ENCODE data around the gene SPATA21.

SPATA21 gene

DNA sequence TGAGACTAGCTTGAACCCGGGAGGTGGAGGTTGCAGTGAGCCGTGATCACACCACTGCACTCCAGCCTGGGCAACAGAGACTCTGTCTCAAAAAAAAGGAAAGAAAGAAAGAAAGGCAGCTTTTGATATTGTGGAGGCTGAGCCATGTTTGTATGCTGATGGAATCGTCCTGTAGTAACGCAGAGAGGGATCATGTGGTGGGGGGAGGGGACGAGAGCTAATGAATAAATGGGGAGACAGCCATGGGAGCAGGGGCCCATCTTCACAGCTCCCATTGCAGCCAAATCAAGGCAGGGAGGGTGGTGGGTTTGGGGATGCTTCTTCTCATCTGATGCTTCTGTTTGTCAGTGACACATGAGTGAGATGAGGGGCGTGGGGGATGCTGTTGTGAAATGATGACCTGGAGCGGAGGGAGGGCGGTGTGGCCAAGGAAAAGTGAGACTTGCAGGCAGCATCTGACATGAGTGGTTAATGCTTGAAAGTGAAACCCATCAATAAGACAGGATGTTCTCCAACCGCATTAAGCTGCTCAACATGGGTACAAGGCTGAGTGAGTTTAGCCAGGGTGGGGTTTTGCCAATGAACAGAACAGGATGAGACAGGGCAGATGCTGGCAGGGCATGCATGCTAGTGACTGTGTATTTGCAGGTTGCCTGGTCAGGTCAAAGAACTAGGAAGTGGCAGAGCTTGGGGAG, 16.7 kb downstream of the SPATA21 start:
- H3K4me3 ChIP-seq (ENCODE audit: control insufficient read depth, low read depth, low read length) = no peak overlapping the region
- no peak for TF ChIP-seq CTCF (IDR thresholded peaks at IDR 0.05; ENCODE audit: control insufficient read depth, insufficient read depth, low read depth, low read length, missing control alignments)
- no peak for DNase-seq (ENCODE audit: low read depth)

GRCh38 chr1:16418823-16419425, 18.3 kb downstream of the SPATA21 start:
- no peak overlapping the region for H3K4me3 ChIP-seq (ENCODE audit: control insufficient read depth, low read depth, low read length)
- DNase-seq (ENCODE audit: low read depth) = no peak
- no peak for TF ChIP-seq CTCF (IDR thresholded peaks at IDR 0.05; ENCODE audit: control insufficient read depth, insufficient read depth, low read depth, low read length, missing control alignments)

DNA sequence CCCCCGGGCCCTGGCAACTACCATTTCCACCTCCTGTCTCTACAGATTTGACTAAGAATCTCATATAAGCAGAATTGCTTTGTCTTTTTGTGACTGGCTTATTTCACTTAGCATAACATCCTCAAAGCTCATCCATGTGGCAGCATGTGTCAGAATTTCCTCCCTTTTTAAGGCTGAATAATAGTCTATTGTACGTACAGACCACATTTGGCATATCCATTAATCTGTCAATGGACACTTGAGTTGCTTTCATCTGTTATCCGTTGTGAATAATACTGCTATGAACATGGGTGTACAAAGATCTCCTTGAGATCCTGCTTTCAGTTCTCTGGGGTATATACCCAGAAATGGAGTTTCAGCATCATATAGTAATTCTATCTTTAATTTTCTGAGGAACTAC, 24.0 kb downstream of the SPATA21 start:
- DNase-seq (ENCODE audit: low read depth) = no peak
- H3K4me3 ChIP-seq (ENCODE audit: control insufficient read depth, low read depth, low read length) = no peak overlapping the region
- TF ChIP-seq CTCF (IDR thresholded peaks at IDR 0.05; ENCODE audit: control insufficient read depth, insufficient read depth, low read depth, low read length, missing control alignments) = no peak

DNA sequence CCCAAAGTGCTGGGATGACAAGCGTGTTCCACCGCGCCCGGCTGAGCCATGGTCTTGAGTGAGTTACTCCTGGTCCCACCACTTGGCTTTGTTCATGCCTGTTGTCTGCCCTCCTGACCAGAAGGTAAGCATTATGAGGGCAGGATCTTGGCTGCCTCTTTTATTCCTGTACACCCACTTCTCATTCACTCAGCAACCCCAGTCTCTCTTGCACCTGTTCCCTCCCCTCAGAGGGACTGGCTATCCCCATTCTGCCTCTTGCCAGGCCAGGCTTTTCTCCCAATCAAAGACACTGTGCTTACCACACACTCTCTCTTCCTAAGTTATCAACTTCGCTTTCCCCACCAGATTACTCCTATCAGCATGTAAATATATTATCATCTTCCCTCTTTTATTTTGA, 26.4 kb downstream of the SPATA21 start:
- TF ChIP-seq CTCF (IDR thresholded peaks at IDR 0.05; ENCODE audit: control insufficient read depth, insufficient read depth, low read depth, low read length, missing control alignments) = no peak
- H3K4me3 ChIP-seq (ENCODE audit: control insufficient read depth, low read depth, low read length) = no peak overlapping the region
- DNase-seq (ENCODE audit: low read depth) = no peak

- no peak overlapping the region for H3K4me3 ChIP-seq (ENCODE audit: control insufficient read depth, low read depth, low read length)
- TF ChIP-seq CTCF (IDR thresholded peaks at IDR 0.05; ENCODE audit: control insufficient read depth, insufficient read depth, low read depth, low read length, missing control alignments) = no peak
- DNase-seq (ENCODE audit: low read depth) = no peak
Measured at GRCh38 chr1:16409536-16410152, 27.6 kb downstream of the SPATA21 start.

DNA sequence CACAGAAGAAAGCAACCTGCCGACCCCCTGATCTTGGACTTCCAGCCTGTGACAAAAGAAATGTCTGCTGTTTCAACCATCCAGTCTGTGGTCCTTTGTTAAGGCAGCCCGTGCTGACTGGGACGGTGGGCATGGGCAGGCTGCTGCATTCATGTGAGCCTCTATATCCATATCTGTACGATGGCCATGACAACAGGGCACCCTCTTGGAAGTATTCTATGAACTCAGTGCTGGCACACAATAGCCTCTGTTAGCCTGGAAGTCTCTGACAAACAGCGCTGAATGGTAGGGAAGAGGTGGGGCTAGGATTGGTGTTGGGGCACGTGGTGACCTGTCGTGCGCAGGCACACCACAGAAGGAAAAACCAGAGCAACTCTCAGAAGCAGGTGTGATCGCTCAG, 30.4 kb downstream of the SPATA21 start:
- H3K4me3 ChIP-seq (ENCODE audit: control insufficient read depth, low read depth, low read length) = no peak overlapping the region
- TF ChIP-seq CTCF (IDR thresholded peaks at IDR 0.05; ENCODE audit: control insufficient read depth, insufficient read depth, low read depth, low read length, missing control alignments) = no peak
- no peak for DNase-seq (ENCODE audit: low read depth)
